Cerebellar cortex (tissue), 1 donor: Measurements from ENCODE around the gene MBOAT7.
A peak's percentile ranks its signal among the peaks of the same experiment; 100 is the strongest.

Experiments used
- DNase-seq: peaks from one replicate; pipeline ENCODE4 v3.0.0-alpha.2; 2015; ENCODE audit warnings: low spot score

The MBOAT7 gene

GRCh38 chr19:54162884-54163283 lies 26.5 kb downstream of the MBOAT7 start:
- DNase-seq = no peak

GRCh38 chr19:54162241-54162805 lies 27.1 kb downstream of the MBOAT7 start:
- no peak for DNase-seq

- DNase-seq = no peak
These were observed 28.5 kb downstream of the MBOAT7 start for GRCh38 chr19:54160854-54161253.

GRCh38 chr19:54160182-54160811 lies 29.1 kb downstream of the MBOAT7 start:
- DNase-seq = peak; percentile 35

GRCh38 chr19:54159352-54160181 lies 29.8 kb downstream of the MBOAT7 start, which contains the start of gene LENG1:
LENG1 (minus strand) TSS chr19:54159721; CDS start chr19:54159695, 26 bp downstream.
- peak; percentile 100 for DNase-seq

GRCh38 chr19:54158812-54159351 lies 30.5 kb downstream of the MBOAT7 start:
- no peak for DNase-seq

- DNase-seq = no peak
These were observed 32.4 kb downstream of the MBOAT7 start for GRCh38 chr19:54156953-54157352.

- DNase-seq = no peak
These were observed 32.9 kb downstream of the MBOAT7 start for GRCh38 chr19:54156490-54156889.

GRCh38 chr19:54155694-54156093 lies 33.7 kb downstream of the MBOAT7 start:
- no peak for DNase-seq

GRCh38 chr19:54154603-54155345 lies 34.6 kb downstream of the MBOAT7 start:
- no peak for DNase-seq

GRCh38 chr19:54153731-54154326 lies 35.6 kb downstream of the MBOAT7 start:
- peak; percentile 40 for DNase-seq

GRCh38 chr19:54152878-54153524 lies 36.4 kb downstream of the MBOAT7 start:
- DNase-seq = no peak

- DNase-seq = no peak
These were observed 37.1 kb downstream of the MBOAT7 start for GRCh38 chr19:54152267-54152666.

GRCh38 chr19:54151362-54152035 lies 37.9 kb downstream of the MBOAT7 start:
- no peak for DNase-seq

- no peak for DNase-seq
These were observed 40.2 kb downstream of the MBOAT7 start for GRCh38 chr19:54149021-54149812.

GRCh38 chr19:54148158-54148557 lies 41.2 kb downstream of the MBOAT7 start:
- DNase-seq = no peak

- no peak for DNase-seq
These were observed 41.7 kb downstream of the MBOAT7 start for GRCh38 chr19:54147676-54148075.

- DNase-seq = no peak
These were observed 43.7 kb downstream of the MBOAT7 start for GRCh38 chr19:54145541-54146158.

- no peak for DNase-seq
These were observed 47.1 kb downstream of the MBOAT7 start for GRCh38 chr19:54142166-54142780.
